RWPE2 (cell line): ENCODE data around the gene HOXB5.

Experiments
- ATAC-seq: fragments of 200-7000 bp; cut with Tn5 transposase; 3 replicates; pipeline ENCODE4 v1.9.1; 2021; ENCODE audit warnings: low read depth
- DNase-seq: peaks from one replicate; pipeline ENCODE4 v3.0.0-alpha.2; 2020; ENCODE audit warnings: low spot score
- H3K27ac ChIP-seq: fragments of 450-650 bp; 2 replicates; pipeline ENCODE4 v1.5.1; 2017; ENCODE audit warnings: mild to moderate bottlenecking; ENCODE audit not compliant: poor library complexity, severe bottlenecking
- H3K27me3 ChIP-seq: fragments of 250-450 bp; sonication (Bioruptor Pico); 2 replicates; pipeline ENCODE4 v1.5.1; 2021; ENCODE audit warnings: mild to moderate bottlenecking, moderate library complexity; ENCODE audit not compliant: insufficient read depth, poor library complexity, severe bottlenecking
- H3K36me3 ChIP-seq: fragments of 250-450 bp; sonication (Bioruptor Pico); 2 replicates; pipeline ENCODE4 v1.5.1; 2020; ENCODE audit warnings: low read depth, mild to moderate bottlenecking, moderate library complexity
- H3K4me1 ChIP-seq: fragments of 250-450 bp; sonication (Bioruptor Pico); 2 replicates; pipeline ENCODE4 v1.5.1; 2021; ENCODE audit warnings: mild to moderate bottlenecking, moderate library complexity; ENCODE audit not compliant: insufficient read depth, poor library complexity, severe bottlenecking
- H3K4me3 ChIP-seq: fragments of 250-450 bp; sonication (Bioruptor Pico); 2 replicates; pipeline ENCODE4 v1.5.1; 2021; ENCODE audit warnings: mild to moderate bottlenecking, moderate library complexity; ENCODE audit not compliant: severe bottlenecking
- H3K9me3 ChIP-seq: fragments of 250-450 bp; sonication (Bioruptor Pico); 2 replicates; pipeline ENCODE4 v1.5.1; 2021; ENCODE audit warnings: mild to moderate bottlenecking, moderate library complexity; ENCODE audit not compliant: severe bottlenecking
- CTCF ChIP-seq: fragments of 450-650 bp; IDR thresholded peaks from one replicate; pipeline ENCODE4 v1.5.1; 2017; ENCODE audit warnings: mild to moderate bottlenecking, moderate library complexity; ENCODE audit not compliant: poor library complexity, severe bottlenecking

HOXB5 gene

GRCh38 chr17:48628649-48629410, 35.3 kb upstream of the HOXB5 start:
- no peak for DNase-seq
- no peak for ATAC-seq
- Histone ChIP-seq H3K9me3 (no peaks in the 10 kb centered on the region), H3K27ac (no peak overlapping the region), H3K36me3 (no peaks in the 10 kb centered on the region), H3K4me1 (no peaks in the 10 kb centered on the region), H3K27me3 (peaks cover 54% of the 10 kb centered on the region), H3K4me3 (no peak overlapping the region)
- TF ChIP-seq CTCF, result no peak

- TF ChIP-seq CTCF, result no peak
- H3K27ac ChIP-seq, result no peak overlapping the region
- H3K27me3 ChIP-seq, result peaks cover 54% of the 10 kb centered on the region
- no peaks in the 10 kb centered on the region for H3K36me3 ChIP-seq
- DNase-seq, result no peak
- no peak overlapping the region for H3K4me3 ChIP-seq
- H3K4me1 ChIP-seq, result no peaks in the 10 kb centered on the region
- ATAC-seq, result no peak
- no peaks in the 10 kb centered on the region for H3K9me3 ChIP-seq
These were observed 34.3 kb upstream of the HOXB5 start for GRCh38 chr17:48627623-48628521.

GRCh38 chr17:48627118-48627597, 33.6 kb upstream of the HOXB5 start:
- Histone ChIP-seq H3K4me3 (no peak overlapping the region), H3K36me3 (no peaks in the 10 kb centered on the region), H3K9me3 (no peaks in the 10 kb centered on the region), H3K27ac (no peak overlapping the region), H3K4me1 (no peaks in the 10 kb centered on the region), H3K27me3 (peaks cover 61% of the 10 kb centered on the region)
- no peak for DNase-seq
- TF ChIP-seq CTCF, result no peak
- ATAC-seq, result no peak

GRCh38 chr17:48626245-48627117, 32.9 kb upstream of the HOXB5 start, which contains the start of gene HOXB9:
HOXB9 (minus strand) TSS chr17:48626358; CDS start chr17:48626269, 89 bp downstream.
- no peak for DNase-seq
- no peaks in the 10 kb centered on the region for H3K9me3 ChIP-seq
- peak; percentile 51 for ATAC-seq
- H3K4me3 ChIP-seq, result peak within 1 kb of the TSS; percentile 57
- peaks cover 62% of the 10 kb centered on the region for H3K27me3 ChIP-seq
- H3K27ac ChIP-seq, result peak within 1 kb of the TSS; percentile 33
- H3K4me1 ChIP-seq, result no peaks in the 10 kb centered on the region
- H3K36me3 ChIP-seq, result no peaks in the 10 kb centered on the region
- no peak for TF ChIP-seq CTCF
